Coronary artery (tissue), 2 donors: ENCODE measurements around the gene TATDN2.

Experiments used
- DNase-seq: peaks from one replicate; pipeline ENCODE4 v3.0.0-alpha.2; 2017; ENCODE audit warnings: low spot score
- H3K27ac ChIP-seq, 2 donors: fragments of 200-600 bp; sonication (generic); one replicate each; pipeline ENCODE4 v1.5.1; 2016 to 2019
- H3K4me3 ChIP-seq: fragments of 200-600 bp; sonication (generic); 2 replicates; pipeline ENCODE4 v1.5.1; 2016; ENCODE audit warnings: mild to moderate bottlenecking, moderate library complexity
- TF ChIP-seq, protein P1 (sequence below): fragments of 200-600 bp; sonication (generic); IDR thresholded peaks from one replicate; pipeline ENCODE4 v1.5.1; 2019; ENCODE audit warnings: antibody characterized with exemption

TATDN2 gene

DNA sequence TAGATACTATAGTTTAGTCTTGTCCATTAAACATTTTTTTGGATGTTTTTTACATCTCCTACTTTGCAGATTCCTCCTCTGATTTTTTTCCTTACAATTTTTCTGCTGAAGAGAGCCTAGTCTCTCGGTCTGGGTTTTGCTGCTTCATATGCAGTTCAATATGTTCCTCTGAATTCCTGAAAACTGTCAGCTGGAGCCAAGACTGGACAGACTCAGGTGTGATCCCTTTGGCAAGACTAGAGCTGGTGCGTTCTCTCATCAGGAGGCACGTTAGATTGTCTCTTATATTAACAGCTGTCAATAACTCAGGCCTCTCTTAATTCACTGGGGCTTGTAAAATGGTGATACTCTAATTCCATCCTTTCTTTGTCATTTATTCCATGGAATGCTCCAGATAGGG is 57.9 kb downstream of the TATDN2 start:
- TF ChIP-seq, protein P1, sequence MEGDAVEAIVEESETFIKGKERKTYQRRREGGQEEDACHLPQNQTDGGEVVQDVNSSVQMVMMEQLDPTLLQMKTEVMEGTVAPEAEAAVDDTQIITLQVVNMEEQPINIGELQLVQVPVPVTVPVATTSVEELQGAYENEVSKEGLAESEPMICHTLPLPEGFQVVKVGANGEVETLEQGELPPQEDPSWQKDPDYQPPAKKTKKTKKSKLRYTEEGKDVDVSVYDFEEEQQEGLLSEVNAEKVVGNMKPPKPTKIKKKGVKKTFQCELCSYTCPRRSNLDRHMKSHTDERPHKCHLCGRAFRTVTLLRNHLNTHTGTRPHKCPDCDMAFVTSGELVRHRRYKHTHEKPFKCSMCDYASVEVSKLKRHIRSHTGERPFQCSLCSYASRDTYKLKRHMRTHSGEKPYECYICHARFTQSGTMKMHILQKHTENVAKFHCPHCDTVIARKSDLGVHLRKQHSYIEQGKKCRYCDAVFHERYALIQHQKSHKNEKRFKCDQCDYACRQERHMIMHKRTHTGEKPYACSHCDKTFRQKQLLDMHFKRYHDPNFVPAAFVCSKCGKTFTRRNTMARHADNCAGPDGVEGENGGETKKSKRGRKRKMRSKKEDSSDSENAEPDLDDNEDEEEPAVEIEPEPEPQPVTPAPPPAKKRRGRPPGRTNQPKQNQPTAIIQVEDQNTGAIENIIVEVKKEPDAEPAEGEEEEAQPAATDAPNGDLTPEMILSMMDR = no peak
- no peak for DNase-seq
- Histone ChIP-seq H3K4me3 (no peak overlapping the region), H3K27ac (no peak overlapping the region)

DNA sequence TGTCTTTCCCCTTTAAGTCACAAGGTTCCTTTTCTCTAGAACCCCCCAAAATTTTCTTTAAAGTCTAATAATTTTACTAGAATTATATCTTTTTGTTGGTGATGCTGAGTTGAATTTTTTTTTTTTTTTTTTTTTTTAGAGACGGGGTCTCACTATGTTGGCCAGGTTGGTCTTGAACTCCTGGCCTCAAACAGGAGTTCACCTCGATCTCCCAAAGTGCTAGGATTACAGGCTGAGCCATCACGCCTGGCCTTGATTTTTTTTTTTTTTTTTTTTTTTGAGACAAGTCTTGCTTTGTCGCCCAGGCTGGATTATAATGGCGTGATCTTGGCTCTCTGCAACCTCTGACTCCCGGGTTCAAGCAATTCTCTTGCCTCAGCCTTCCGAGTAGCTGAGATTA is 60.4 kb downstream of the TATDN2 start:
- no peak for DNase-seq
- Histone ChIP-seq H3K27ac (no peak overlapping the region), H3K4me3 (no peak overlapping the region)
- TF ChIP-seq, protein P1 = no peak

DNA sequence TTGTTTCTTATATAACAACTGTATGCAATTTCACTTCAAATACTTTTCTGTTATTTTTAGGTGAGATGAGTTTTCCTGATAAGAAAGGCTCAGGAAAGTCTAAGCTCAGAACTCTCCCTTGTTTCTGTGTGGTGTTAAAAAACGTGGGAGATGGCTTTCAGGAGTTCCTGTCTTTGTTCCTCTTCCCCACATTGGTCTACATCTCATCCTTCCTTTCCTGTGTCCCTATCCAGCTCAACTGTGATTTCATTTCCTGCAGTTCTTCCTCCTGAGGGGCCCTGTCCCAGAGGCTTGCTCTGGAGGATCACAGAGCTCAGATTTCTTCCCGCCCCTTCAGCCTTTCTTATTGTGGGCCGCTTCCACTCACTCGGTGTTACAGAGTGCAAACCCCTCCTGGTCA is 61.5 kb downstream of the TATDN2 start:
- Histone ChIP-seq H3K4me3 (no peak overlapping the region), H3K27ac (no peak overlapping the region)
- TF ChIP-seq, protein P1 = no peak
- DNase-seq = no peak

DNA sequence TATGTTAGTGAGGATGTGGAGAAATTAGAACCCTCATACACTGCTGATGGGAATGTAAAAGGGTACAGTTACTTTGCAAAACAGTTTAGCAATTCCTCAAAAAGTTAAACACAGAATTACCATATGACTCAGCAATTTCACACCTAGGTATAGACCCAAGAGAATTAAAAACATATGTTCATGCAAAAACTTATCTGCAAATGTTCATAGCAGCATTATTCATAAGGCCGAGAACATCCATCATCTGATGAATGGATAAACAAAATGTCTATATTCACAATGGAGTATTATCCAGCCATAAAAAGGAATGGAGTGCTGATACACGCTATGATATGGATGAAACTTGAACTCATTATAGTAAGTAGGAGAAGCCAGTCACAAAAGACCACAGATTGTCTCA is 62.3 kb downstream of the TATDN2 start:
- Histone ChIP-seq H3K4me3 (no peak overlapping the region), H3K27ac (no peak overlapping the region)
- TF ChIP-seq, protein P1 = no peak
- no peak for DNase-seq

DNA sequence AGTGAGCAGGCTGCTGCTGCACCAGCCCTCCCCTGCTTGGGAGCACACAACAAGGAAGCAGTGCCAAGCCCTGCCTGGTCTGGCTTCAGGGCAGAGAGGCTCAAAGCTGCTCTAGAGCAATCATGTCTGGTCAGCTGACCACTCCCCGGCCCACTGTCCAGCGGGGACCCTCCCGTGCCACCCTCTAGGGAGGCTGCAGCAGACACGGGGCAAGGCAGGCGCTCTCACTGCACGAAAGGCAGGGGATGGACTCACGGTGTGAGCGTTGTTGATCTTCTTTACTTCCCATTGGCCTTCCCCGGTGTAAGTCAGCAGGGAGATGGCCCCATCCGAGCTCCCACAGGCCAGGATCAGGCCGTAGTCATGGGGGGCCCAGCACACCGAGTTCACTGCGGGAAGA is 63.5 kb downstream of the TATDN2 start:
- DNase-seq = no peak
- TF ChIP-seq, protein P1 = no peak
- Histone ChIP-seq H3K27ac (no peak overlapping the region), H3K4me3 (no peak overlapping the region)

DNA sequence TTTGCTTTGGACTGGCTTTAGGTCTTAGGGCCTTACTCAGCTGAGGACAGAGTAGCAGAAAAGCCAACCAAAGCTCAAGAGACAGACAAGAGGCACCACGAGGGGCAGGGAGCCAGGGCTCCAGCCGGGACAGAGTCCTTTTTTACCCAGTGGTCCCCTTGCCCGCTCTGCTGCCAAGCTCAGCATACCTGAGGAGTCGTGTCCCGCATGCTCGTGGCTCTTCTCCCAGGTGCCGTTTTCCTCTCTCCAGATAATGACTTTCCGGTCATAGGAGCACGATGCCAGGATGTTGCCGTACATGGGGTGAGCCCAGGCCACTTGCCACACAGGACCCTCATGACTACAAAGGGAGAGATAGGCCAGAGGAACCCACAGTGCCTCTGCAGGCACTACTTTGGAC is 64.1 kb downstream of the TATDN2 start:
- TF ChIP-seq, protein P1 = no peak
- DNase-seq = no peak

DNA sequence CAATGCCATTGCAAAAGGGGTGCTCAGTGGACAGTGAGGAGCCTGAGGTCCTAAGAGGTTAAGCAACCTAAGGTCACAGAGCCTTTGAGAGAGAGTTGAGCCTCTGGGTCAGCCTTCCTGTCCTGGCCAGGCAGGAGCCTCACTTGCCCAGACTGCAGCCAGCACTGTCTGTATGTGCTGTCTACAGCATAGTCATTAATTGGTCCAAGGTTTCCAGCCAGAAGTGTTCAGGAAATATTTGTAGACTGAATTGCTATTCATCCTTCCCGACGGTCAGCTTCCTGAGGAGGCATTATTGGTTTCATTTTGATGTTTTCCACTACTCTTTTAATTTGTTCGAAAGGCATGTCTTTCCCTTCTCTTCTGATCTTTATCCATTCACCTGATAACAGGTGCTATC is 64.6 kb downstream of the TATDN2 start:
- no peak for DNase-seq
- TF ChIP-seq, protein P1 = no peak
- Histone ChIP-seq H3K4me3 (no peak overlapping the region), H3K27ac (no peak overlapping the region)

More for the DNA sequence above, 64.1 kb downstream of the TATDN2 start:
- no peak overlapping the region for H3K27ac ChIP-seq
- H3K4me3 ChIP-seq = no peak overlapping the region
